ENCODE results near the gene RBPJ.

DNA sequence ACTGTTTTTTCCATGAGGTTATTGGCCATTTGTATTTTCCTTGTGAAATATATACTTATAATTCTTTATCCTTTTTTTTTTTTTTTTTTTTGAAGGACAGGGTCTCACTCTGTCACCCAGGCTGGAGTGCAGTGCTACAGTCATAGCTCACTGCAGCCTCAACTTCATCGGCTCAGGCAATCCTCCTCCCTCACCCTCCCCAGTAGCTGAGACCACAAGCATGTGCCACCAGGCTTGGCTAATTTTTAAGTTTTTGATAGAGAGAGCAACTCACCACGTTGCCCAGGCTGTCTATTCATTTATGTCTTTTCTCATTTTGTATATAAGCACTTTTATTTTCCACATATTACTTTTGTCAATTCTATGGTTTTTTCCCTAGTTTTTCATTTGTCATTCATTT is 16.8 kb downstream of the RBPJ start:
- no peak for TF ChIP-seq FOXK2 (IDR thresholded peaks at IDR 0.05)
- no peak for TF ChIP-seq SUZ12 (IDR thresholded peaks at IDR 0.05)
- no peak for TF ChIP-seq LEF1 (IDR thresholded peaks at IDR 0.05; ENCODE audit: borderline replicate concordance)
- TF ChIP-seq SP1 (IDR thresholded peaks at IDR 0.05) = no peak
- no peak for TF ChIP-seq CTBP1 (IDR thresholded peaks at IDR 0.05; ENCODE audit: borderline replicate concordance)
- TF ChIP-seq ELF4 (IDR thresholded peaks at IDR 0.05) = no peak
